T-helper 2 cell treated with Interferon-gamma antibody and Interleukin-4, amounts not matched to agents 100 ng/mL and 5 ng/mL, for 36 hours (primary cell): ENCODE data around the gene SHKBP1. TPM values are rescaled to one million over a fixed set of nuclear protein-coding genes. Genes with fewer than 3 reads are reported as not detected.

ENCODE experiments used
- intact Hi-C: fragments of 100-400 bp; cut with micrococcal nuclease; formaldehyde crosslinking; loops from one replicate; pipeline ENCODE4 v1.15.1; 2023
- total RNA-seq: library from RNA; stranded (reverse); gene quantifications from 2 replicates; pipeline ENCODE4 v1.2.3, GENCODE V29; 2022

Gene SHKBP1
- total RNA-seq, 1 donor from 2014 or later: 141 TPM

DNA sequence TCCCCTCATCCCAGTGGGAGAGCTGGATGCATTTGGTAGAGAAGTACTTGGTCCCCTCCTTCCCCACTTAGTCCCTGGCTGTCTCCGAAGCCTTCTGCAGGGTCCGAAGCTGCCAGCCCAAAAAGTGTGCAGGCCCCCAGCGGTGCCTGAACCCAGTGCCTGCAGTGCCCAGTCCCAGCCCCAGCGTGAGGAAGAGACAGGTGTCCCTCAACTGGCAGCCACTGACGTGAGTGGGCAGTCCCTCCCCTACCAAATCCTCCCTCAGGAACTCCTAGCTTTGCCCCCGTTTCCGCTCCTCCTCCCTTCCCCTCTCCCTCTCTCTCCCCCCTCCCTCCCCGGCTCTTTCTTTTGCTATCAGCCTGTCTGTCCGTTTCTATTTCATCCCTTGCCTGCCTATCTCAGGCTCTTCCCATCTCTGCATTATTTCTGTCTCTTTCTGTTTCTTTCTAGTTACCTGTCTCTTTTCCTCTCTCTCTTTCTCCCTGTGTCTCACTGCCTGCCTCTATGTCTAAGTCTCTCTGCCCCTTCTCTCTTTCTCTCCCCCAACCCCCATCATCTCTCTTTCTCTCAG, 22.7 kb downstream of the SHKBP1 start:
- intact Hi-C loops: loop anchor here (2.0 kb wide), 4 partner anchors 23 to 295 kb away; partner anchors contain the start of genes BLVRB and SHKBP1

DNA sequence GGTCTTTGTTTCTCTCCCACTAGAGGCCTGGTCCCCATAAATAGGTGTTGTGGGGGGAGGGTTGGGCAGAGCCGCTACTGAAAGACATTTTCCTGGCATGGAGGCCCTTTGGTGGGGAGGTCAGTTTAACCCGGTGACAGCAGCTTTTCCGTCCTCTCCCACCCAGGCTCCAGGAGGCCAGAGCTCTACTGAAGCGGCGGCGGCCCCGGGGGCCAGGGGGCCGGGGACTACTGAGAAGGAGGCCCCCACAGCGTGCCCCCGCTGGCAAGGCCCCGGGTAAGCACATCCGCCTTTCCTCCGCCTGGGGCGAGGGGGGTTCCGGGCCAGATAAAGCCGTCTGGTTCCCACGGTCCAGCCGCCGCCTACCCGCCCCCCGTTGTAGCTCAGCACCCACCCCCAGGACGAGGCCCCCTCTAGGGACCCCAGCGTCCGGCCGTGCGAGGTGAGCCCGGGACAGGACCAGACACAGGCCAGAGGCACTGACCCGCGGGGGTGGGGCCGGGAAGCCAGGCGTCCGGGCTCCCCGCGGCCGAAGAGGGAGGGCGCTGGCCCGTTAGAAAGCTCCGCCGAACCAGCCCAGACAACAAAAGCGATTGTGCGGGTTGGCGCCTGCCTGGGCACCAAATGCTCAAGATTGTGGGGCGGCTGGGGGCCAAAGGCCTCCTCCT, 23.4 kb downstream of the SHKBP1 start:
- intact Hi-C loops: loop anchor here (2.0 kb wide), 4 partner anchors 23 to 295 kb away; partner anchors contain the start of genes BLVRB and SHKBP1

DNA sequence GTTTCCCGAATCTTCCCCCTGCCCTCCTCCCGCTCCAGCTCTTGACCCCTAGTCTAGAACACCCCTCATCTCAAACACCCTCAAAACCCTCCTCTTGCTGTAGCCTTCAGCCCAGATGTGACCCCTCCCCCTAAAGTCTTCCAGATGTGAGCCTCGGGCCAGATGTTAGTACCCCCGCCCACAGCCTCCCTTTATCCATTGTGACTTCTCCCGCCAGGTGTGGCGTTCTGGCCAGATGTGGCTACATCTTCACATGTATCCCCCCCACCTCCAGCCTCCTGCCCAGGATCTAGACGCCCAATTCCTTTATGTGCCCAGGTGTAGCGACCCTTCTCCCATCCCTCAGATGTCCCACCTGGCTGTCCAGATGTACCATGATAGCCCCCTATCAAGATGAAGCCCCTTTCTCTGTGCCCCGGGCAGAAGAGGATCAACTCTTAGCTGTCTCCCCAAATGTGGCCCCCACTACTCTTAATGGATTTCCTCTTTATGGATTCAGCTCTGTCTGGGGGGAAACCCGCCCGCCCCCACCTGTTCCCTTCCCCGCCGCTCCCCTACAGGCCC, 24.0 kb downstream of the SHKBP1 start:
- intact Hi-C loops: no loop called here

DNA sequence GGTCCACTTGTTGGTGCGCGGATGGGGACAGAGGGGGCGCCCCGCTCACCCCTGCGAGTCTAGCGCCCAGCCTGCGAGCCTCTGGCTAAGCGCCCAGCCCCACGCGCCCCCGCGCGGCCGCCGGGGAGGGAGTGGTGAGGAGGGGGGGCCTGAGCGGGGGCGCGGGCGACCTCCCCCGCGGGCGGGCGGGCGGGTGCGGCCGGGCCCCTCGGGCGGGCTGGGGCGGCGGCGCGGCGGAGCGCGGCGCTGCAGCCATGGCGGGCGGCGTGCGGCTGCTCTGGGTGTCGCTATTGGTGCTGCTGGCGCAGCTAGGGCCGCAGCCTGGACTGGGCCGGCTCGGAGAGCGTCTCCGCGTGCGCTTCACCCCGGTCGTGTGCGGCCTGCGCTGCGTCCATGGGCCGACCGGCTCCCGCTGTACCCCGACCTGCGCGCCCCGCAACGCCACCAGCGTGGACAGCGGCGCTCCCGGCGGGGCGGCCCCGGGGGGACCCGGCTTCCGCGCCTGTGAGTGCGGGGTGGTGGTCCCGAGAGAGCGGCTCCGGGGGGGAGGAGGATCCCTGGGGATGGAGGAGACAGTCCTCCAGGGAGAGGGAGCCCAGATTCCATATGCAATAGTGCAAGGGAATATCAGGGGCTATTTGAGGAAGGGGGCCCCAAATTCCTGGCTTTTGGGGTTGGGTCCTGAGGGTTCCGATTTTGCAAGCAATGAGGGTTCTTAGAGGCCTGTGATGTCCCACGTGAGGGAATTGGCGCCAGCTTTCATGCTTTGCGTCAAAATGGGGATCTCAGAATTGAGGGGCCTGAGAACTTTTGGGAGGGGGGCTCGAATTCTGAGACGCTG, 24.7 kb downstream of the SHKBP1 start, which contains the start of gene LTBP4:
TSS of gene LTBP4 (plus strand) at position 236 of the 841 bp plus-strand sequence. CDS start at position 255, 19 bp downstream.
- intact Hi-C loops: no loop called here

DNA sequence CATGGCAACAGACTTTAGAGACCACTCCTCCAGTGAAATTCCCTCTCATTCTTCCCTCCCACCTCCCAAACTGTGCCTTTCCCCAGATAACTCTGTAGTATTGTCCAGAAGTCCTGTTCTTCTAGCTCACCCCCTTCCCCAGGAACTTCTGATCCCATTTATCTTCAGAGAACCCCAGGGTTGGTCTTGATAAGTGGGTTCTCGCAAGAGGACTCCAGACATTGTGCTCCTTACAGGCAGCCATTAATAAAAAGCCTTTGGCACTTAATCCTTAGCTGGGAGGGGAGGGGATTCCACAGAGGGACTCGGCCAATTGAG, 26.4 kb downstream of the SHKBP1 start:
- intact Hi-C loops: no loop called here

DNA sequence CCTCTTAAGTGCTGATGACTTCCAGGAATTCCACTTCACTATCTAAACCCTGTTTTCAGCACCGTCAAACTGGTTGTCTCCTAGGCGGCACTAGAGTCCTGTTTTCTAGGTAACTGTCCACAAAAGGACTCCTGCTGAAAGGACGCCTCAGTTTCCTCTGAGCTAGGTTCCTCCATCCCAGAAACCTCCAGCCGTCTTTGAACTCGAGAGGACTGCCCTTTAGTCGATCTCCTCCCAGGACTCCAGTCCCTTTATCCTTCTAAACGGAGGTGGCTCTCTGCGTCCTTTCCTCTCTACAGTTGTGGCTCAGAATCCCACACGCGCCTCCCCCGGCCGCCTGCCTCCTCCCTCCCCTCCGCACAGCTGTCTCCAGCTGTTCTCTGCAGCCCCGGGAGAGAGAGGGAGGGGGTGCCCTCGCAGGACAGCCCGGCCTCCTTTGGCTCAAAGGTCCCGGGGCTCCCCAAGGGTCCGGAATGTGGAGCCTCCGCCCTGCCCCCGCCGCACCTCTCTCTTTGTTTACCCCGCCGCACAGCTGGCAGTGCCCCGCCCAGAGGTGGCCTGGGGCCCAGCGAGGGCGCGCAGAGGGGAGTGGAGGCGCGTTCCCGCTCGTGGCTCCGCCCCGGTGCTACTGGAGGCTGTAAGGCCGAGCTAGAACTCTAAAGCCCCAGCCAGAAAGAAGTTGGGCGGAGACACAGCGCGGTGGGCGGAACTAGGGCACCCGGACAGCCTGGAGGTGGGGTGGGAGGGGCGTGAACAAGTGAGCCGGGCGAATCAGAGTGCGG, 26.9 kb downstream of the SHKBP1 start:
- intact Hi-C loops: loop anchor here (2.0 kb wide), 1 partner anchor 159 kb away; the partner anchor contains the start of gene SERTAD3

GRCh38 chr19:40604171-40604646, 27.5 kb downstream of the SHKBP1 start:
- intact Hi-C loops: loop anchor here (2.0 kb wide), 1 partner anchor 159 kb away; the partner anchor contains the start of gene SERTAD3

DNA sequence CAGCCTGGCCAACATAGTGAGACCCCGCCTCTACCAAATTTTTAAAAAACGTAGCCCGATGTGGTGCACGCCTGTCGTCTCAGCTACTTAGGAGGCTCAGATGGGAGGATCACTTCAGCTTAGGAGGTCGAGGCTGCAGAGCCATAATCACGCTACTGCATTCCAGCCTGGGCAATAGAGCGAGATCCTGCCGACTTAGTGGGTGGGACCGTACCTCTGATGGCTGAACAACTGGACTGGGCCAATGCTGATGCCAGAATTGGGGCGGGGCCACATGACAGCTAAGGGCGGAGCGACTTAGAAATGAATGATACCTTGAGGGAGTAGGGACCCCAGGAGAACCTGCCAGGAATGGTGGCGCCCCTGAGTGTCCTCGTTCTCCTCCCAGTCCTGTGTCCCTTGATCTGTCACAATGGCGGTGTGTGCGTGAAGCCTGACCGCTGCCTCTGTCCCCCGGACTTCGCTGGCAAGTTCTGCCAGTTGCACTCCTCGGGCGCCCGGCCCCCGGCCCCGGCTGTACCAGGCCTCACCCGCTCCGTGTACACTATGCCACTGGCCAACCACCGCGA, 28.1 kb downstream of the SHKBP1 start:
- intact Hi-C loops: loop anchor here (1.0 to 2.0 kb wide), 2 partner anchors 10 to 160 kb away; partner anchors contain the start of gene SERTAD3

GRCh38 chr19:40605216-40605971, 28.7 kb downstream of the SHKBP1 start:
- intact Hi-C loops: loop anchor here (1.0 to 2.0 kb wide), 2 partner anchors 9 to 161 kb away; partner anchors contain the start of gene SERTAD3

- intact Hi-C loops: no loop called here
Measured at GRCh38 chr19:40607311-40608239, 30.9 kb downstream of the SHKBP1 start.

DNA sequence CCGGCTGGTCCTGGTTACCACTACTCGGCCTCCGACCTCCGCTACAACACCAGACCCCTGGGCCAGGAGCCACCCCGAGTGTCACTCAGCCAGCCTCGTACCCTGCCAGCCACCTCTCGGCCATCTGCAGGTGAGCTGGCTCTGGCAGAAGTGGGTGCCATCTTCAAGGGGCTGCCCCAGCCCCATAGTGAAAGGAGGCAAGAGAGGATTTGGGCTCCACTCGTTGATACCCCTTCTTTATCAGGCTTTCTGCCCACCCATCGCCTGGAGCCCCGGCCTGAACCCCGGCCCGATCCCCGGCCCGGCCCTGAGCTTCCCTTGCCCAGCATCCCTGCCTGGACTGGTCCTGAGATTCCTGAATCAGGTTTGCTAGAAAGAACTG, 31.6 kb downstream of the SHKBP1 start:
- intact Hi-C loops: no loop called here

- intact Hi-C loops: no loop called here
Measured at GRCh38 chr19:40608957-40609356, 32.3 kb downstream of the SHKBP1 start.

- intact Hi-C loops: loop anchor here (5.0 kb wide), 5 partner anchors 37 to 182 kb away; partner anchors contain the start of genes ACTMAP, BLVRB, COQ8B and ITPKC
Measured at GRCh38 chr19:40609561-40610395, 33.1 kb downstream of the SHKBP1 start.

- intact Hi-C loops: loop anchor here (5.0 kb wide), 5 partner anchors 38 to 183 kb away; partner anchors contain the start of genes ACTMAP, BLVRB, COQ8B and ITPKC
Measured at GRCh38 chr19:40610396-40611064, 33.9 kb downstream of the SHKBP1 start.

- intact Hi-C loops: loop anchor here (5.0 kb wide), 5 partner anchors 39 to 184 kb away; partner anchors contain the start of genes ACTMAP, BLVRB, COQ8B and ITPKC
Measured at GRCh38 chr19:40611096-40611495, 34.4 kb downstream of the SHKBP1 start.
